ENCODE results near the gene UBE2E3. TPM values are rescaled to one million over a fixed set of nuclear protein-coding genes. Genes with fewer than 3 reads are reported as not detected.
"Not testable (repeated sequence)": the region's sequence is repeated elsewhere in the genome, so short reads cannot be mapped to it uniquely, and the experiment has no call there.

UBE2E3 gene
- total and polyA plus RNA-seq, 2 of the 13 experiments (the other 11 are each of a cell fraction or from before 2014, with no cell fraction given), result 45.7 to 92.6 TPM

DNA sequence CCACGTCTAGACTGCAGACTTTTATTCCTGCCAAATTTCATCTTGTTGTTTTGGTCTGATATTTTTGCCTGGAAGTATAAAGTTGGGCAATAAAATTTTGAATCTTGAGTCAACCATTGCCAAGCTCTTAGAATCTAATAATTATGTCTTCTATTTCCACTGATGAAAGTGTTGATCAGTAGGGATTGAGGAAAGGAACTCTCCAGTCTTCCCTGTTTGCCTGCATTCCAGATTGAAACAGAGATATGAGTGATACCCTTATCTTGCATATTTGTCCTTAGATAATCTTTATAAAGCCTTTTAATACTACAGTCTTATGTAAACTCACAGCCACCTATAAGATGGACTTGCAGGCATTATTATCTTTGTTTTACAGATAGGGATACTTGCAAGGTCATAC lies 45.5 kb upstream of the UBE2E3 start (continued):
- TF ChIP-seq ZNF530 (CRISPR knock-in tag; IDR thresholded peaks at IDR 0.05; ENCODE audit: low read depth) (no peak), ZNF44 (CRISPR knock-in tag; IDR thresholded peaks at IDR 0.05) (no peak)

DNA sequence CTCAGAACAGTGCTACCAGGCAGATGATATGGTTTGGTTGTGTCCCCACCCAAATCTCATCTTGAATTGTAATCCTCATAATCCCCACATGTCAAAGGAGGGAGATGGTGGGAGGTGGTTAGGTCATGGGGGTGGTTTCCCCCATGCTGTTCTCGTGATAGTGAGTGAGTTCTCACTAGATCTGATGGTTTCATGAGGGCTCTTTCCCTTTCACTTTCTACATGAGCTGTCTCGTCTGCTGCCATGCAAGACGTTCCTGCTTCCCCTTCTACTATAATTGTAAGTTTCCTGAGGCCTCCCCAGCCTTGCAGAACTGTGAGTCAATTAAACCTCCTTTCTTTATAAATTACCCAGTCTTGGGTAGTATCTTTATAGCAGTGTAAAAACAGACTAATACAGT lies 42.9 kb upstream of the UBE2E3 start:
- DNase-seq (ENCODE audit: low spot score); H3K4me1 ChIP-seq (ENCODE audit: insufficient read depth, low read length); POLR2A ChIA-PET; H3K4me3 ChIP-seq (replicated peaks in 1 of 3; ENCODE audit: insufficient read depth in 1 of 3, low read depth in 2 of 3, low read length in 3 of 3); H3K4me2 ChIP-seq (ENCODE audit: low read depth, low read length); CTCF ChIA-PET (ENCODE audit: low intra/inter-chr PET ratio, low total read pairs); FAIRE-seq; in situ Hi-C loops (cut with HindIII; ENCODE audit: extremely low pct_ligation_motif_present, low pct_unique_long_range_greater_than_20kb); H4K20me1 ChIP-seq (ENCODE audit: insufficient read depth, low read length); H3K9me3 ChIP-seq (ENCODE audit: low read length); H3K27ac ChIP-seq (ENCODE audit: extremely low read length, insufficient read depth, low read length); ATAC-seq; BruUV-seq (replicated peaks); H3K27me3 ChIP-seq (ENCODE audit: control insufficient read depth in 1 of 2, insufficient read depth in 2 of 2, low read length in 2 of 2); H3K79me2 ChIP-seq (ENCODE audit: insufficient read depth, low read length); intact Hi-C loops (cut with micrococcal nuclease; ENCODE audit: unreplicated experiment); H3K9ac ChIP-seq (ENCODE audit: insufficient read depth, low read depth, low read length); H2AFZ ChIP-seq (ENCODE audit: low read length); H3K36me3 ChIP-seq (replicated peaks in 1 of 2; ENCODE audit: control insufficient read depth in 1 of 2, insufficient read depth in 2 of 2, low read length in 2 of 2): not testable (repeated sequence)
- 5% methylated on average over 3 of the region's 3 CpGs for WGBS (ENCODE audit: low lambda C conversion rate)

DNA sequence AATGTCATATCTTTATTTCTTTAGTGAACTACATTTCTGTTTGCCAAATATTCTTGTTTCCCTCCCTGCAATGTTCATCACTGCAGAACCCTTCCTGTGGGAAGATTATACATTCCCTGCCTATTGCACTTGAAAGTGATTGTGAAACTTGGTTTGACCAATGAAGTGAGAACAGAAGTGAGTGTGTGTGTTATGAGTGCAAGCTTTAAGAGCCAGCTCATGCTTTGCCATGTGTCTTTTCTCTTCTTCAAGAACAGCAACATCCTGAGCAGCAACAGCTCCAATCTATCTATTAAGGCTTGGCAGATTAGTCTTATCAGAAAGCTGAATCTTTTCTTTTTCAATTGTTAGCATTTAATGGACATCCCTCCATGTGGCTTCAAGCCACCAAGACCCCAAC lies 42.0 kb upstream of the UBE2E3 start:
- no peak overlapping the region for H3K4me2 ChIP-seq (ENCODE audit: low read depth, low read length)
- H3K79me2 ChIP-seq (ENCODE audit: insufficient read depth, low read length), result no peaks in the 10 kb centered on the region
- FAIRE-seq, result no peak
- H3K36me3 ChIP-seq (replicated peaks in 1 of 2; ENCODE audit: control insufficient read depth in 1 of 2, insufficient read depth in 2 of 2, low read length in 2 of 2), result no peaks in the 10 kb centered on the region
- no peak overlapping the region for H3K4me3 ChIP-seq (replicated peaks in 1 of 3; ENCODE audit: insufficient read depth in 1 of 3, low read depth in 2 of 3, low read length in 3 of 3)
- no peaks in the 10 kb centered on the region for H3K9me3 ChIP-seq (ENCODE audit: low read length)
- no peaks in the 10 kb centered on the region for H3K4me1 ChIP-seq (ENCODE audit: insufficient read depth, low read length)
- TF ChIP-seq CBX2 (IDR thresholded peaks at IDR 0.05; ENCODE audit: low read depth, low read length) (no peak), CBX2 (CRISPR knock-in tag; IDR thresholded peaks at IDR 0.05; ENCODE audit: low read depth) (no peak), ZNF33A (CRISPR knock-in tag; IDR thresholded peaks at IDR 0.05; ENCODE audit: borderline replicate concordance) (no peak)
- H2AFZ ChIP-seq (ENCODE audit: low read length), result no peak overlapping the region
- intact Hi-C loops (cut with micrococcal nuclease; ENCODE audit: unreplicated experiment) (no loop called here), in situ Hi-C loops (cut with HindIII; ENCODE audit: extremely low pct_ligation_motif_present, low pct_unique_long_range_greater_than_20kb) (no loop called here)
- H4K20me1 ChIP-seq (ENCODE audit: insufficient read depth, low read length), result no peaks in the 10 kb centered on the region
- POLR2A ChIA-PET, result no interaction called here
- no peaks in the 10 kb centered on the region for H3K27me3 ChIP-seq (ENCODE audit: control insufficient read depth in 1 of 2, insufficient read depth in 2 of 2, low read length in 2 of 2)
- DNase-seq (ENCODE audit: low spot score), result no peak
- ATAC-seq, result no peak
- no peak overlapping the region for H3K9ac ChIP-seq (ENCODE audit: insufficient read depth, low read depth, low read length)
- CTCF ChIA-PET (ENCODE audit: low intra/inter-chr PET ratio, low total read pairs), result no interaction called here
- no TSS peak for BruUV-seq (replicated peaks)
- H3K27ac ChIP-seq (ENCODE audit: extremely low read length, insufficient read depth, low read length), result no peak overlapping the region
